Smooth muscle cell of the pulmonary artery (primary cell): ENCODE data around the gene RILPL2. TPM values are rescaled to one million over a fixed set of nuclear protein-coding genes. Genes with fewer than 3 reads are reported as not detected.

ENCODE experiments used
- total RNA-seq: library from RNA; depleted of rRNA; stranded (reverse); fragments of >200 nt; gene quantifications from 2 replicates; pipeline ENCODE4 v1.2.3, GENCODE V29; 2014

Gene RILPL2, protein sequence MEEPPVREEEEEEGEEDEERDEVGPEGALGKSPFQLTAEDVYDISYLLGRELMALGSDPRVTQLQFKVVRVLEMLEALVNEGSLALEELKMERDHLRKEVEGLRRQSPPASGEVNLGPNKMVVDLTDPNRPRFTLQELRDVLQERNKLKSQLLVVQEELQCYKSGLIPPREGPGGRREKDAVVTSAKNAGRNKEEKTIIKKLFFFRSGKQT
- 4.6 and 7.9 TPM in 2 replicates for total RNA-seq

DNA sequence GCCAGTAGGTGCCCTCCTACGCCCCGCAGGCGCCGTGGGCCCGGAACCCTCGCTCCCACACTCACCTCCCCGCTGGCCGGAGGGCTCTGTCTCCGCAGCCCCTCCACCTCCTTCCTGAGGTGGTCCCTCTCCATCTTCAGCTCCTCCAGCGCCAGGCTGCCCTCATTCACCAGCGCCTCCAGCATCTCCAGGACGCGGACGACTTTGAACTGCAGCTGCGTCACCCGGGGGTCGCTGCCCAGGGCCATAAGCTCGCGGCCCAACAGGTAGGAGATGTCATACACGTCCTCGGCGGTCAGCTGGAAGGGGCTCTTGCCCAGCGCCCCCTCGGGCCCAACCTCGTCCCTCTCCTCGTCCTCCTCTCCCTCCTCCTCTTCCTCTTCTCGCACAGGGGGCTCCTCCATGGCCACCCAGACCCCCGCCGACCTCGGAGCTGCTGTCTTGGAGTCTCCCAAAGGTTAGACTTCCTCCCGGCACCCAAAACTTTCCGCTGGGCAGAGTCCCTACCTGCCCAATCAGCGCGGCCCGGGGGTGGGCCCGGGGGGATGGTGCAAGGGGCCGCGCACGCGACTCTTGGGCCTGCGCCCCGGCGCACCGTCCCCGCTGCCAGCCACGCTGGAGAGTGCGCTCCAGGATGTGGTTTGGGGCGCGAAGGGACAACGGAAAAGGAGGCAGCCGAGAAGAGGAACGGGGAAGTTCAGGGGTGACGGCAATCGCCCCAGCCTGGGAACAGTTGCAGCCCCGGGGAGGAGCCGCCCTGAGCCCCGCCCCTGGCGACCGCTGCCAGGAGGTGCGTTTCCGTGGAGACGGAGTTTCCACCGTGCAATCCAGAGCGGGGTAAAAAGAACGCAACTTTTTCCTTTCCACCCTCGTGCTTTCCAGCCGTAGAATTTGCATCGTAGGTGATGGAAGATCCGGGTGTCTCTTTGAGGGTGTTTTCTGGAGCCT, at the start of gene RILPL2:
TSS of gene RILPL2 (minus strand) at position 668 of the 948 bp plus-strand sequence. CDS start at position 404, 264 bp downstream.

DNA sequence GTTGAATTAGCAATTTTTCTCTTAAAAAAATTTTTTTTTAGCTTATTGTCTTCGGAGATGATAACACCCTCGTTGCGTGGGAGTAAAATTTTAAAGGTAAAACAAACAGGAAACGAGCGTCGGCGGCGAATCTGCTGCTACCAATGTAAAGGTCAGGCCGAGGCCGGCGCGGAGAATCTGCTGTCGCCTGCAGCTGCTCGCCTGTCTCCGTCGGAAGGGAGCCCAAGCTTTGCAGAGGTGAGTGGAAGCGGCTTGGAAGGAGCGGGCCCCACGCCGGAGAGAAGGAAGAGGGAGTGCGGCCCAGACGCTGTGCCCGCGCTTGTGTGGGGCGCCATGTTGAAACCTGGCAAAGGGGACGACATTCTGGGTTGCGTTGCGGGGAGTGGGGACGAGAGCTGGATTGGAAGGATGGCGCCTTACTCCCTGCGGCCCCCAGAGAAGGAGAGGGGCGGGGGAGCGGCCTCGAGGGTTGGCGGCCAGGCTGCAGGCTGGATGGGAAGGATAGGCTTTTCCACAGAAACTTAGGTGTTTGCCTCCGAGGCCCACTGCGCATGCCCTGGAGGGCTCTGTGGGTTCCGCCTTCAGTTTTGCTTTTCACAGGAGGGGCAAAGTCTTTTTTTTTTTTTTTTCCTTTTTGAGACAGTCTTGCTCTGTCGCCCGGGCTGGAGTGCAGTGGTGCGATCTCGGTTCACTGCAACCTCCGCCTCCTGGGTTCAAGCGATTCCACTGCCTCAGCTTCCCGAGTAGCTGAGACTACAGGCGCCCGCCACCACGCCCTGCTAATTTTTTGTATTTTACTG, 21.7 kb upstream of the RILPL2 start, which contains the start of gene SNRNP35:
TSS of gene SNRNP35 (plus strand) at position 160 of the 800 bp plus-strand sequence. CDS start 7,402 bp downstream, outside the sequence.

Other genes starting within 250 kb of the RILPL2 start
- gene MPHOSPH9, start 203.5 kb downstream of the RILPL2 start, total RNA-seq = 21.7 and 29.6 TPM in 2 replicates
- gene MTRFR, start 203.2 kb downstream of the RILPL2 start, total RNA-seq = 8.3 and 8.4 TPM in 2 replicates
- 160 and 161 TPM in 2 replicates for gene CDK2AP1, start 164.8 kb downstream of the RILPL2 start, total RNA-seq
- 33.0 and 34.3 TPM in 2 replicates for gene SBNO1, start 71.8 kb downstream of the RILPL2 start, total RNA-seq
- gene KMT5A, start 52.6 kb downstream of the RILPL2 start, total RNA-seq = 40.9 and 49.0 TPM in 2 replicates
- gene SNRNP35, start 21.5 kb upstream of the RILPL2 start, total RNA-seq = 12.2 and 16.6 TPM in 2 replicates
- 10.8 and 17.1 TPM in 2 replicates for gene RILPL1, start 97.0 kb upstream of the RILPL2 start, total RNA-seq
- gene TMED2, start 147.9 kb upstream of the RILPL2 start, total RNA-seq = 332 and 461 TPM in 2 replicates
- 12.3 and 17.1 TPM in 2 replicates for gene DDX55, start 165.4 kb upstream of the RILPL2 start, total RNA-seq
- 26.4 and 32.7 TPM in 2 replicates for gene EIF2B1, start 197.0 kb upstream of the RILPL2 start, total RNA-seq
- 29.8 and 35.6 TPM in 2 replicates for gene GTF2H3, start 197.1 kb upstream of the RILPL2 start, total RNA-seq
- 9.2 and 12.9 TPM in 2 replicates for gene TCTN2, start 234.4 kb upstream of the RILPL2 start, total RNA-seq